ENCODE measurements around the gene PLCH1.

PLCH1 gene

DNA sequence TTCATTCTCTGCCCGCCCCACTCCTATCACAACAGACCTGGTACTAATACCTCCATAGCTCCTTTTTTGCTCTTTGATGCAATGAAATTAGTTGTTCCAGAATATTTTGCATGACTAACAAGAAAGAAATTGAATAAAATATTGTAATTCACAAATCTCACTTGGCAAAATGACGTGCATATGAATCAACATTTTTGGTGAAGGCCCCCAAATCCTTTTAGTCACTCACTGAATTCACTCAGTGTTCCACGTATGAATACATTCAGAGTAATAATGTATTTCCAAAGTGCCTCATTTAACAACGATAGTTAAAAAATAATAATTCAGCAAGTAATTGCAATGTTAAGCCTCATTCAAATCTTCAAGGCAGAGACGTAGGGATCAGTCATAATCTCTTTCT lies 302.8 kb downstream of the PLCH1 start:
- TF ChIP-seq CTCF (IDR thresholded peaks at IDR 0.05; ENCODE audit: low read depth, low read length) = no peak
- no peak overlapping the region for H3K4me3 ChIP-seq (ENCODE audit: low read depth, low read length)

GRCh38 chr3:155441506-155441905 lies 303.4 kb downstream of the PLCH1 start:
- H3K4me3 ChIP-seq (ENCODE audit: low read depth, low read length) = no peak overlapping the region
- no peak for TF ChIP-seq CTCF (IDR thresholded peaks at IDR 0.05; ENCODE audit: low read depth, low read length)

DNA sequence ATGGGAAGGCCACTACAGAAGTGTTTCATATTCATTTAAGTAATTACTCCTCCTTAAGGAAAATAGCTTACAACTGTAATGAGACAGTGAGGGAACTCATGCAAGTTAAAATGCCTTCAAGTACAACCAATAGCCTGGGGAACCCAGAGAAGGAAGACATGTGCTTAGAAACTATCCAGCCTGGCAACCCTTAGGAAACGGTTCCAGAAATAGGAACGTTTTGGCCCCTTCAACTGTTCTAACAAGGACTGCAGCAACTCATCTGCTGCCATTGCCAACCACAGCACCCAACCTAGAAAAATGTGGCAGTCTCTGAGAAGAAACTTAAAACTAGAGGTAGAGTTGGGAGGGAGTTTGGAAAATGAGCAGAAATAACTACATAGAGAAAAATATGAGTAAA lies 303.8 kb downstream of the PLCH1 start:
- H3K4me3 ChIP-seq (ENCODE audit: low read depth, low read length) = no peak overlapping the region
- TF ChIP-seq CTCF (IDR thresholded peaks at IDR 0.05; ENCODE audit: low read depth, low read length) = no peak

DNA sequence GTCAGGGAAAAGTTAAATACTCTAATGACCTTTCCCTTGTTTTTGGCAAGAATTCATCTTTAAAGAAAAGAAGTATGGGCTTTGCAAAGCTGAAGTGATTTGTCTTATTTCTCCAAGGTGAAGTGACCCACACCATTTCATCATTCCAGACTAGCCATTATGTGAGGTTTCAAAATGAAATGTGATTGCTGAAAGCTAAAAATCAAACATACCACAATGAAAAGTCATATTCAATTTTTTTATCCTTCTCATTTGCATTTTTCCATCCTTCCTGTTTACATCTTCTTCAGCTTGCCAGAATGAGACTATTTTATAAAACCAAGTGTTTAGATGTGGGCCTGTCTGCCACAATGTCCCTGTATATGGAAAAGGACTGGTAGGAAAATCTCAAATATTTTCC lies 309.1 kb downstream of the PLCH1 start:
- H3K4me3 ChIP-seq (ENCODE audit: low read depth, low read length) = no peak overlapping the region
- TF ChIP-seq CTCF (IDR thresholded peaks at IDR 0.05; ENCODE audit: low read depth, low read length) = no peak

DNA sequence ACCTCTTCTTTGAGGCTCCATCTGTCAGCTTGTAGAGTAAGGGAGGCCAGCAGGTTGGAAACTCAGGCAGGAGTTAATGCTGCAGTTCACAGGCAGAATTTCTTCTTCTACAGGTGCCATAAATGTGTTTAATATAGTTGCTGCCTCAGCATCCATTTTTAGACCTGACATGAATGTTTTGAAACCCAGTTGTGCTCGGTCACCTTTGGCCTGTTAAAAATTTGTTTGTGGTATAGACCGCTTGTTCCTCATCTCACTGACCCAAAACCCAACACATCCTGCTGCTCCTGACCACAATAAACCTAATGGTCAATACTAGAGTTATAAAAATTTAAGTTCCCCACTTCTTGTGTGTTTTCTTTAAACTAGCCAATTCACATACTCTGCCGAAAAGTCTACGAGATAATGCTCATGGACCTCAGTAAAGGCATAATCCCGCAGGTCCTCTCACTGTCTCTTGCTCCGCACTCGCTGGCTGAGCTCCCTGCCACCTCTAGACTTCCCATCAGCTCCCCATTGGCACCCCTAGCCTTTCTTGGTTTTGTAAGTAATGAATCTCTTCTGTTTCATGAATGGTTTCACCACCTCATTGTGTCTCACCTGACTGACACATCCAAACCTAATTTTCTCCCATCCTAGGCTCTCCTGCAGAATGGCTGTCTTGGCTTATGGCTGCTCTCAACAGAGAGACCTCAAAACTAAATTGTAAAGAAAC lies 312.9 kb downstream of the PLCH1 start:
- no peak overlapping the region for H3K4me3 ChIP-seq (ENCODE audit: low read depth, low read length)

GRCh38 chr3:155428563-155428962 lies 316.3 kb downstream of the PLCH1 start:
- TF ChIP-seq CTCF (IDR thresholded peaks at IDR 0.05; ENCODE audit: low read depth, low read length) = no peak
- no peak overlapping the region for H3K4me3 ChIP-seq (ENCODE audit: low read depth, low read length)

More for the DNA sequence above, 312.9 kb downstream of the PLCH1 start:
- no peak for TF ChIP-seq CTCF (IDR thresholded peaks at IDR 0.05; ENCODE audit: low read depth, low read length)

GRCh38 chr3:155426524-155427230 lies 318.2 kb downstream of the PLCH1 start:
- no peak for TF ChIP-seq CTCF (IDR thresholded peaks at IDR 0.05; ENCODE audit: low read depth, low read length)

More at GRCh38 chr3:155426524-155427230, 318.2 kb downstream of the PLCH1 start:
- H3K4me3 ChIP-seq (ENCODE audit: low read depth, low read length) = no peak overlapping the region

Measured in WI38 (cell line).